AG09309 (cell line): ENCODE data around the gene GRIN1.

Source experiments
- DNase-seq: peaks from one replicate; pipeline ENCODE4 v3.0.0-alpha.2; 2010; ENCODE audit warnings: low read depth
- H3K4me3 ChIP-seq: 2 replicates; pipeline ENCODE4 v1.5.1; 2011; ENCODE audit warnings: mild to moderate bottlenecking, low read depth, low read length, moderate library complexity; ENCODE audit not compliant: control insufficient read depth
- TF ChIP-seq, protein P1 (sequence below): IDR thresholded peaks from 2 replicates; pipeline ENCODE4 v1.5.1; 2011; ENCODE audit warnings: mild to moderate bottlenecking, low read depth, low read length, inconsistent platforms; ENCODE audit not compliant: insufficient read depth, control insufficient read depth; ENCODE audit errors: missing control alignments

The GRIN1 gene

DNA sequence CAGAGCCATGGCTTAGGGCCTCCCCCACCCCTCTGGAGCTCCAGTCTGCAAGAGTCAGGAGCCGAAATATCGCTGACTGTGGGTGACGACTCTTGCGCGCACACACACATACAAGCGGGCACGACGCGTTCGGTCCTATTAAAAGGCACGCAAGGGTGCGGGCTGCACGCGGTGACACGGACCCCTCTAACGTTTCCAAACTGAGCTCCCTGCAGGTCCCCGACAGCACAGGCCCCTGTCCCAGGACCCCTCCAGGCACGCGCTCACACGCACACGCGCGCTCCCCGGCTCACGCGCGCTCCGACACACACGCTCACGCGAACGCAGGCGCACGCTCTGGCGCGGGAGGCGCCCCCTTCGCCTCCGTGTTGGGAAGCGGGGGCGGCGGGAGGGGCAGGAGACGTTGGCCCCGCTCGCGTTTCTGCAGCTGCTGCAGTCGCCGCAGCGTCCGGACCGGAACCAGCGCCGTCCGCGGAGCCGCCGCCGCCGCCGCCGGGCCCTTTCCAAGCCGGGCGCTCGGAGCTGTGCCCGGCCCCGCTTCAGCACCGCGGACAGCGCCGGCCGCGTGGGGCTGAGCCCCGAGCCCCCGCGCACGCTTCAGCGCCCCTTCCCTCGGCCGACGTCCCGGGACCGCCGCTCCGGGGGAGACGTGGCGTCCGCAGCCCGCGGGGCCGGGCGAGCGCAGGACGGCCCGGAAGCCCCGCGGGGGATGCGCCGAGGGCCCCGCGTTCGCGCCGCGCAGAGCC lies at the start of gene GRIN1:
Gene GRIN1 (plus strand): TSS at position 433 of the 746 bp plus-strand sequence. CDS start 333 bp downstream, outside the sequence.
- H3K4me3 ChIP-seq: no peak within 1 kb of the TSS
- TF ChIP-seq, protein P1, sequence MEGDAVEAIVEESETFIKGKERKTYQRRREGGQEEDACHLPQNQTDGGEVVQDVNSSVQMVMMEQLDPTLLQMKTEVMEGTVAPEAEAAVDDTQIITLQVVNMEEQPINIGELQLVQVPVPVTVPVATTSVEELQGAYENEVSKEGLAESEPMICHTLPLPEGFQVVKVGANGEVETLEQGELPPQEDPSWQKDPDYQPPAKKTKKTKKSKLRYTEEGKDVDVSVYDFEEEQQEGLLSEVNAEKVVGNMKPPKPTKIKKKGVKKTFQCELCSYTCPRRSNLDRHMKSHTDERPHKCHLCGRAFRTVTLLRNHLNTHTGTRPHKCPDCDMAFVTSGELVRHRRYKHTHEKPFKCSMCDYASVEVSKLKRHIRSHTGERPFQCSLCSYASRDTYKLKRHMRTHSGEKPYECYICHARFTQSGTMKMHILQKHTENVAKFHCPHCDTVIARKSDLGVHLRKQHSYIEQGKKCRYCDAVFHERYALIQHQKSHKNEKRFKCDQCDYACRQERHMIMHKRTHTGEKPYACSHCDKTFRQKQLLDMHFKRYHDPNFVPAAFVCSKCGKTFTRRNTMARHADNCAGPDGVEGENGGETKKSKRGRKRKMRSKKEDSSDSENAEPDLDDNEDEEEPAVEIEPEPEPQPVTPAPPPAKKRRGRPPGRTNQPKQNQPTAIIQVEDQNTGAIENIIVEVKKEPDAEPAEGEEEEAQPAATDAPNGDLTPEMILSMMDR: no peak
- no peak for DNase-seq

DNA sequence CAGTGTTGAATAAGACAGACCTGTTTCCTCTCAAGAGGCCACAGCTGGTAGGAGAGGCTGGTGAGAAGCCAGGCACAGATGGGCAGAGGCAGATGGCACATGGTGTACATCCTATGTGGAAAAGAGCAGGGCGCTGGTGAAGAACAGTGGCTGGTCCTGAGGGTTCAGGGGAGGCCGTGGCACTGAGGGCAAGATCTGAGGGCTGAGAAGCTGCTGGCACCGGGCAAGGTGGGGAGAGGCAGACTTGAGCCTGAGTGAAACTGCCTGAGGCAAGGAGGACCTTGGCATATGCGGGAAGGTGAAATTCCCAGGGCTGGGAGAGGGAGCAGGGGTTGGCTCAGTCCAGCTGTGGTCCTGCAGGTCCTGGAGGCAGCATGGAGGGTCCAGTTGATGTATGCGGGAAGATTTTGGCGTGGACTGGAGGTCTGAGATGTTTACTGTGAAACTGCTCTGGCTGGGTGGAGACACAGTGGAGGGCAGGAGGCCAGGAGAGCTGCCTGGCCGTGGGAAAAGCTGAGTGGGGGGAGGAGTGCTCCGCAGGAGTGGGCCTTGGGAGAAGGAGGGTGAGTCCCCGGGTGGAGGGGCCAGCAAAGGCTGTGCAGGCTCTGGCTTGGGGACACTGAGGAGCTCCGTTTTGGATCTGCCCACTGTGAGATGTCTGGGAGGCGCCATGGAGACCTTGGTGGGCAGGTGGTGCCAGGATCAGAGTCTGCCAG lies 49.6 kb upstream of the GRIN1 start:
- TF ChIP-seq, protein P1: no peak
- DNase-seq: no peak
- H3K4me3 ChIP-seq: no peak overlapping the region

DNA sequence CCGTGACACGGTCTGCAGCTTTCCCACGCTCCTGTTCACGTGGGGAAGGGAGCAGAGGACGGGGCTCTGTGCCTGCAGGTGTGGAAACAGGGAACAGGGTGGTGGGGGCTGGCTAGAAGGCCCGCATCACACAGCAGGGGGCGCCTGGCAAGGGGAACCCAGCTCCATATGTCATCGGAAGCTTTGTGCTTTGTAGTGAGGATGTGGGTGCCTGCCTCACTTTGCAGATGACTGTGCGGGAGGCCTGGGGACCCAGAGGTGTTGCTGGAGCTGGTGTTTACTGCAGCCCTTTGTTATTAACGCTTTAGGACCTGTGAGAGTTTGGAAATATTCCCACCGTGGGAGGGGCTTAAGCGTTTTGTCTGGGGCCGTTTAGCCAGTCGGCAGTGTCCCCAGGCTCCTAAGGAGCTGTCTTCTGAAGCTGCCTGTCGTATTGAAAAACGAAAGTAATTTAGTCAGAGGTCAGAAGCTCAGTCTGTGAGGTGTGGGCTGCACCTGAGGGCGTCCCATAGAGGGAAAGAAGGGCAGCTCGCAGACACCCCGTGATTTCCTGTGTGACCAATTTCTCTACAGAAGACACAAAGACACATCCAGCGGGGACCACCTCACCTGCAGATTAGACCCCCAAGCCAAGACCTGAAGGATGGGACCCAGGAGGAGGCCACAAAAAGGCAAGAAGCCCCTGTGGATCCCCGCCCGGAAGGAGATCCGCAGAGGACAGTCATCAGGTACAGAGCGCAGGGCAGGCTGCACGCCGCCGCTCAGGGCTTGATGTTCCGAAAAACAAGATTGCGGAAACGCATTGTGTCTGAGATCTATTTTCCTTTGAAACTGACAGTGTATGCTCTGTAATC lies 43.1 kb upstream of the GRIN1 start:
- TF ChIP-seq, protein P1: no peak
- H3K4me3 ChIP-seq: no peak overlapping the region
- no peak for DNase-seq

DNA sequence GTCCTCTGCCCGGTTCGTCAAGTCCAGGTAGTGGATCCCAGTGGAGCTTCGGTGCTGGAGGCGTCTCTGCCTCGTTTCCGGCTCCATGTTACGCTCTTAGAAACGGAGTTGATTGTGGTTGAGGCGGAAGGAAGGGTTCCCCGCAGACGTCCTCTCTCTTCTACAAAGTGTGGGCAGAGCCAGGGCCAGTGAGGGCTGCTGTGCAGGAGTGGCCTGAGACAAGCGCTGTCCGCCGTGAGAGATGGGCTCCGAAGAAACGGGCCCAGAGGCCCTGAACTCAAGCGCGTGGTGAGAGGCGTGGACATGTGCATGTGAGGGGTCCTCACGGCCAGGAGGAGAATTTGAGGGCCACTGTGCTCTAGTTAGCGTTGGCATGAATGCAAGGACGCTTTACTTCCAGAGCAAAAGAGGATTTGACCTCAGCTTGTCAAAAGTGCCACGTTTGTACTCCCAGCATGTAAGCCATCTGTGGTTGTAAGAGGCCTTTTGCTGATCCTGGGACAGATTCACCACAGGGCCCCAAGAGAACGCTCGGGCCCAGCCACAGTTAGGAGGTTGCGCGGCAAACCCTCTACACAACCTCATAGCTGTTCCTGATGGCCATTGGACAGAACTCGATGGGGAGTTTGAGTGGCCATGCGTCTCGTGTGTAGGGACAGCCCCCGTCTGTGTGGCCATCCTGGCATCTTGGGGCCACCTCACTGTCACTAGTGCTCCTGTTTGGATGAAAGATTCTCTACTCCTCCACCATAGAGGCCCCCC lies 42.0 kb upstream of the GRIN1 start:
- H3K4me3 ChIP-seq: no peak overlapping the region
- TF ChIP-seq, protein P1: no peak
- no peak for DNase-seq

DNA sequence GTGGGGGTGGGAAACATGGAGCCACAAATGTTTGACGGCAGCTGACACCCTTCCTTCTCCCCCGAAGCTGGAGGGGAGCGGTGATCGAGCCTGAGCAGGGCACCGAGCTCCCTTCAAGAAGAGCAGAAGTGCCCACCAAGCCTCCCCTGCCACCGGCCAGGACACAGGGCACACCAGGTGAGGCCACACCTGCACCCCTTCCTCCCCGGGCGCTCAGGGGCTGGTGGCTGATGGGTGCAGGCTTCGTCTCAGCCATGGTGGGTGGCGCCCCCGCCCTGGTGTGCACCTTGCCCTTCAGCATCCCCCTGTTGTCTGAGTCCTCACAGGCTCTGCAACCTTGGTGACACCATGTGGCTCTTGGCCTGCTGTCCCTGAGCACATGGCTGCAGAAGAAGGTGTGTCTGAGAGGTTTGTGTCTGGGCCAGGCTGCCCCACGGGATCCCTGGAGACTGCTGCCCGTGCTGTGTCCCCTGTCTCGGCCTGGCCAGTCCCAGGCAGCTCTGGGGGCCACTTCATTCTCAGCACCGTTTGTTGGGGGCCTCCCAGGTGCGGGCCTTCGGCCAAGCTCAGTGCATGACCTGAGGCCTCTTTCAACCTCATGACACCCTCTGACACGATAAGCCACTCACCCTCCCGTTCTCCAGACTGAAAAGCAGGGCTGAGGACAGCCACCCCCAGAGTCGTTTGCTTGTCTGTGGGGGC lies 41.0 kb upstream of the GRIN1 start:
- TF ChIP-seq, protein P1: no peak
- no peak for DNase-seq
- H3K4me3 ChIP-seq: no peak overlapping the region
